ENCODE measurements around the gene ARHGAP44.
"Not testable (repeated sequence)": the region's sequence is repeated elsewhere in the genome, so short reads cannot be mapped to it uniquely, and the experiment has no call there.

Gene ARHGAP44

GRCh38 chr17:12821376-12821940 is 32.2 kb downstream of the ARHGAP44 start:
- DNase-seq (ENCODE audit: low spot score) = no peak

GRCh38 chr17:12826431-12826830 is 37.1 kb downstream of the ARHGAP44 start:
- no peak for DNase-seq (ENCODE audit: low spot score)

- DNase-seq (ENCODE audit: low spot score) = no peak
Measured at GRCh38 chr17:12830777-12831247, 41.5 kb downstream of the ARHGAP44 start.

DNA sequence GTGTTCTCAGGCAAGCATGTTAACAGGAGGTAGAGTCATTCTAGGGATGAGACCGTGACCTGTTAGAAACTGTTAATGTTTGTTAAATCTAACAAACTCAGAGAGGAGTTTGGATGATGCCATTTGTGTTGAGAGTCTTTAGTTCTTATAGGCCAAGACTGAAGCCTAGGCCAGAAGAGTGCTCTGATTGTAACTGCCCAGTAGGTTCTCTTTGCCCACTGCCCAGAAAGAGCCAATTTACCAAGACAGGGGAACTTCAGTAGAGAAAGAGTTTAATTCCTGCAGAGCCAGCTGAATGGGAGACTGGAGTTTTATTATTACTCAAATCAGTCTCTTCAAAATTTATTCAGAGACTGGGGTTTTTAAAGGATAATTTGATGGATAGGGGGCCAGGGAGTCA is 42.5 kb downstream of the ARHGAP44 start:
- no peak for DNase-seq (ENCODE audit: low spot score)

GRCh38 chr17:12839042-12839441 is 49.7 kb downstream of the ARHGAP44 start:
- no peak for DNase-seq (ENCODE audit: low spot score)

GRCh38 chr17:12842936-12843335 is 53.6 kb downstream of the ARHGAP44 start:
- DNase-seq (ENCODE audit: low spot score) = no peak

- DNase-seq (ENCODE audit: low spot score) = no peak
Measured at GRCh38 chr17:12850996-12851395, 61.7 kb downstream of the ARHGAP44 start.

DNA sequence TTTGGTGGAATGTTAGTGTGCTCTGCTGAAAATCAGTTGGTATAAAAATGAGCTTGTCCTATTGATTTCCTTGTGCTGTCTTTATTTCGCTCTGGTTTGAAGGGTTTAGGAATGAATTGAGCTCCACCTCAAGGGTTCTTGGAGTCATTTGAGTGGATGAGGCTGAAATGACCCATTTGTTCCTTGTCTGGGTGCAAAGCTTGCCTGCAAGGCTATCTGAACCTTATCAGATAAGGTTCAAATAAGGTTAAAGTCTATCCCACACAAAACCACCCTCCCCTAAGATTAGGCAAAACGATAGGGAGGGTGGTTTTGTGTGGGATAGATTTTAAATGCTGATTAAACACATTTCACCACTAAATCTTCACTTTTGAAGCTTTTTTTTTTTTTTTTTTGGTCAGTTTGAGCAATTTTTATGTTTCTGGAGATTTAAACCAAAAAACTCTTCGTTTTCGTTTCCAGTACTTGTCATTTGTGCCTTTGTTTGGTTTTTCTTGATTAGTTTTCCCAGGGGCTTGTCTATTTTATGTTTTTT is 62.7 kb downstream of the ARHGAP44 start:
- no peak for DNase-seq (ENCODE audit: low spot score)

- DNase-seq (ENCODE audit: low spot score) = peak; percentile 20
Measured at GRCh38 chr17:12853921-12854320, 64.6 kb downstream of the ARHGAP44 start.

DNA sequence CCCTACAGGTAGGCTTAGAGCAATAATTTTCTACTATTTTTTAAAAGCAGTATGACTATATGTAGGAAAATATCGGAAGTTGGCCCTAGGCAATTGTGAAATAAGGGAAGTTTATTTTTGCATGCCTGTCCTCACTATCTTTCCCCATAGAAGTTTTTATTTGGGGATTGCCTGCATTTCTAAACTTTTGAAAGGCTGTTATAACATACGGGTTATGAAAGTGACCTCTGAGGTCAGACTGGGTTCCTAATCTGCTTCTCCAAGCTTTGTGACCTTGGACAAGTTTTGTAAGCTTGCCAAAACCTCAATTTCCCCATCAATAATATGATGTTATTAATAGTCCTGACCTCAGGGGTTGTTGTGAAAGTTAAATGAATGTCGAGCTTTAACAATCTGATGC is 67.1 kb downstream of the ARHGAP44 start:
- no peak for DNase-seq (ENCODE audit: low spot score)

- DNase-seq (ENCODE audit: low spot score) = no peak
Measured at GRCh38 chr17:12857592-12857991, 68.3 kb downstream of the ARHGAP44 start.

- DNase-seq (ENCODE audit: low spot score) = no peak
Measured at GRCh38 chr17:12859520-12859919, 70.2 kb downstream of the ARHGAP44 start.

DNA sequence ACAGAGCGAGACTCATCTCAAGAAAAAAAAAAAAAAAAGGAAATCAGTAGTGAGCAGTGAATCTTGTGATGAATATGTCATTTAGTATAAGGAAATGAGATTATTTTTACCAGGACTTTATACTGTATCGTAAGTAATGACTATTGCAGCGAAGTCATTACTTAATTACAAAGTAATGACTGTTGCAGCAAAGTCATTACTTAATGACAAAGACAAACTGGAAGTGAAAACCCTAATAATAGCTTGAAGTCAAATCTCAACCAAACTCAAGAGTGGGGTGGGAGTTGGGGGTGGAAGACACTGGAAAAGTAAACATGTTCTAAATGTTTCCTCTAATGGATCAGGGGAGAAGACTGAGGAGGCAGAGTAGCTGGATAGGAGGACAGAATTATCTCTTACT is 76.5 kb downstream of the ARHGAP44 start:
- DNase-seq (ENCODE audit: low spot score) = no peak

- no peak for DNase-seq (ENCODE audit: low spot score)
Measured at GRCh38 chr17:12866244-12866643, 76.9 kb downstream of the ARHGAP44 start.

DNA sequence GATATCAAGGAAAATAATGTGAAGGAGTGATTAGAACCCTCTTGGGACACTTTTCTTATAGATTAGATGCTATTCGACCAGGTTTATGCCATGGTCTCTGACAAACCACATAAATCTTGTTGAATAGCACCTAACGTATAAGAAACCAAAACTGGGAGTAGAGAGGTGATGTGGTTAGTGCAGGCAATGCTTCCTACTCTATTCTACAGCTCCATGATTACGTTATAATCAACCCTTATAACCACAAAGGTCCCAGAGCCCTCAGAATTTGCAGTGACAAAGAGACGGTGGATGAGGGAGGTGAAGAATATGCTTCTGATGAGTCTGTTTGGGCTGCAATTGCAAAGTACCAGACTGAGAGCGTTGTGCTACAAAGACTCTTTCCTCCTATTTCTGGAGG is 78.4 kb downstream of the ARHGAP44 start:
- no peak for DNase-seq (ENCODE audit: low spot score)

- not testable (repeated sequence) for DNase-seq (ENCODE audit: low spot score)
Measured at GRCh38 chr17:12873415-12874125, 84.3 kb downstream of the ARHGAP44 start.

DNA sequence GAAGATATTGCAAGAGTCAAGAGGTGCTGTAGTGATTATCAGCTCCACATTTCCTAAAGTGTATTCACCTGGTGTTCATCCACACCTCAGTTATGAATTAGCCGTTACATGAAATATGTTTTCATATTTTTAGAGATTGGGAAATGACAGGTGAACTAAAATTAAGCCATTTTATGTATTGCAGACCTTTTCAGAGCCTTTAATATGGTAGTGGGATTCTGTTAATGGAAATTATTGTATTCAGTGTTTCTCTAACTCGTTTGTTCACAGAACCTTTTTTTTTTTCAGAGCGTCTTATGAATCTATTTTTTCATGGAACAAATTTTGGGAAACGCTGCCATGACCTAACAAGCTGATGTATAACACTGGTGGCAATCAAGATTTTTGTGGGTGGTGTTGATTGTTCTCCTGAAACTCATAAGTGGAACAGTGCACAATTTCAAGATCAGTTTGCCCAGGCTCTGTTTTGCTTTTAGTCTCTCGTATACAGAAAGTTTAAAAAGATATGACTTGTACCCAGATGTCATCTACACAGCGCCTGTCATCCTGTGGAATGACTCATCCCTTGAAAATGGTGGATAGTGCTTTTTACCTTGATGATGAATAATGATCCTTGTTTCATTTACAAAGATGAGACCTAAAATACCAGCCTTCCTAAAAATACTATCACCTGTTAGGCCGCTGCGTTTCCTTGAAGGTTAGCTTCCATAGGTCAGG is 88.8 kb downstream of the ARHGAP44 start:
- no peak for DNase-seq (ENCODE audit: low spot score)

GRCh38 chr17:12879096-12879495 is 89.8 kb downstream of the ARHGAP44 start:
- DNase-seq (ENCODE audit: low spot score) = not testable (repeated sequence)

- DNase-seq (ENCODE audit: low spot score) = no peak
Measured at GRCh38 chr17:12883472-12883871, 94.2 kb downstream of the ARHGAP44 start.

DNA sequence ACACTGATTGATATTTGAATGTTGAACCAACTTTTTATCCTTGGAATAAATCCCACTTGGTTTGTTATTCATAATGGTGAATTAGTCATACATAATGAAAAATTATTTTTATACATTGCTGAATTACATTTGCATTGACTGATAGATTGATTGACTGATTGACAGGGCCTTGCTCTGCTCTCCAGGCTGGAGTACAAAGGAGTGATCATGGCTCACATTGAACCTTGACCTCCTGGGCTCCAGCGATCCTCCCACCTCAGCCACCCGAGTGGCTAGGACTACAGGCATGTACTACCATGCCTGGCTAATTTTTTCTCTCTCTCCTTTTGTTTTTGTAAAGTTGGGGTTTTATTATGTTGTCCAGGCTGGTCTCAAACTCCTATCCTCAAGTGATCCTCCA is 97.8 kb downstream of the ARHGAP44 start:
- DNase-seq (ENCODE audit: low spot score) = no peak

GRCh38 chr17:12896180-12896785 is 107.0 kb downstream of the ARHGAP44 start:
- DNase-seq (ENCODE audit: low spot score) = no peak

GRCh38 chr17:12898110-12898509 is 108.8 kb downstream of the ARHGAP44 start:
- DNase-seq (ENCODE audit: low spot score) = peak; percentile 30
